BJ (cell line): ENCODE results near the gene EFCAB12. TPM values are rescaled to one million over a fixed set of nuclear protein-coding genes. Genes with fewer than 3 reads are reported as not detected.

Source experiments
- CTCF ChIA-PET: fragments of 350-600 bp; formaldehyde crosslinking; extraction: SDS; loops from one replicate; lab custom pipeline; 2021; ENCODE audit warnings: antibody characterized with exemption, inconsistent platforms; lab: Yijun Ruan, JAX
- POLR2A ChIA-PET: fragments of 300-600 bp; sonication (Branson Sonifier 250); formaldehyde crosslinking; extraction: SDS; loops from one replicate; lab custom pipeline; 2021; ENCODE audit warnings: antibody characterized with exemption; lab: Charles Lee
- DNase-seq: peaks from one replicate; pipeline ENCODE4 v3.0.0-alpha.2; 2011; ENCODE audit warnings: low read depth
- H3K27me3 ChIP-seq: 2 replicates; pipeline ENCODE4 v1.6.0; 2011; ENCODE audit warnings: low read length; ENCODE audit not compliant: control insufficient read depth, insufficient read depth
- H3K36me3 ChIP-seq: 2 replicates; pipeline ENCODE4 v1.5.1; 2011; ENCODE audit warnings: low read length; ENCODE audit not compliant: control insufficient read depth, insufficient read depth
- H3K4me3 ChIP-seq: 2 replicates; pipeline ENCODE4 v1.5.1; 2011; ENCODE audit warnings: low read depth, mild to moderate bottlenecking, control low read depth, low read length
- CTCF ChIP-seq: IDR thresholded peaks from 2 replicates; pipeline ENCODE4 v1.5.1; 2011; ENCODE audit warnings: low read depth, mild to moderate bottlenecking, control low read depth, inconsistent platforms, low read length, moderate library complexity; ENCODE audit not compliant: insufficient read depth
- polyA plus RNA-seq: library from polyadenylated mRNA; depleted of rRNA; stranded (reverse); fragments of >200 nt; gene quantifications from 2 replicates; pipeline ENCODE4 v1.2.3, GENCODE V29; 2011

EFCAB12 gene
- polyA plus RNA-seq, 1 experiment, result 0.02 TPM

GRCh38 chr3:129418041-129418973 lies 10.1 kb downstream of the EFCAB12 start:
- H3K27me3 ChIP-seq, result no peaks in the 10 kb centered on the region
- no peak for TF ChIP-seq CTCF
- no peak for DNase-seq
- no peaks in the 10 kb centered on the region for H3K36me3 ChIP-seq
- H3K4me3 ChIP-seq, result no peak overlapping the region
- CTCF ChIA-PET, result no interaction called here
- POLR2A ChIA-PET, result interaction anchor here (0.5 kb wide), 1 partner anchor 9 kb away, joined by 3 read pairs; no protein-coding TSS in a partner anchor

GRCh38 chr3:129417326-129417725 lies 11.1 kb downstream of the EFCAB12 start:
- Histone ChIP-seq H3K36me3 (no peaks in the 10 kb centered on the region), H3K4me3 (no peak overlapping the region), H3K27me3 (no peaks in the 10 kb centered on the region)
- CTCF ChIA-PET, result interaction anchor here (0.6 kb wide), 1 partner anchor 409 kb away, joined by 3 read pairs; no protein-coding TSS in a partner anchor
- POLR2A ChIA-PET, result no interaction called here
- no peak for DNase-seq
- TF ChIP-seq CTCF, result no peak

- POLR2A ChIA-PET, result no interaction called here
- Histone ChIP-seq H3K36me3 (no peaks in the 10 kb centered on the region), H3K4me3 (no peak overlapping the region), H3K27me3 (no peaks in the 10 kb centered on the region)
- no peak for DNase-seq
- CTCF ChIA-PET, result no interaction called here
- no peak for TF ChIP-seq CTCF
Measured at GRCh38 chr3:129416415-129416814, 12.0 kb downstream of the EFCAB12 start.

GRCh38 chr3:129415830-129416229 lies 12.6 kb downstream of the EFCAB12 start:
- DNase-seq, result no peak
- ChIA-PET POLR2A (no interaction called here), CTCF (interaction anchor here (0.6 kb wide), 1 partner anchor 12 kb away, joined by 3 read pairs; the partner anchor contains the start of gene EFCAB12)
- Histone ChIP-seq H3K36me3 (no peaks in the 10 kb centered on the region), H3K27me3 (no peaks in the 10 kb centered on the region), H3K4me3 (no peak overlapping the region)
- no peak for TF ChIP-seq CTCF

- Histone ChIP-seq H3K4me3 (no peak overlapping the region), H3K27me3 (no peaks in the 10 kb centered on the region), H3K36me3 (no peaks in the 10 kb centered on the region)
- ChIA-PET POLR2A (no interaction called here), CTCF (interaction anchor here (0.6 to 2.1 kb wide), 2 partner anchors 13 to 15 kb away, joined by 3 to 6 read pairs; partner anchors contain the start of gene EFCAB12)
- no peak for DNase-seq
- no peak for TF ChIP-seq CTCF
Measured at GRCh38 chr3:129415378-129415777, 13.1 kb downstream of the EFCAB12 start.
